ENCODE results near the gene PINLYP. TPM values are rescaled to one million over a fixed set of nuclear protein-coding genes. Genes with fewer than 3 reads are reported as not detected.

PINLYP gene
- total and polyA plus RNA-seq, 5 donors, result 3.8 to 9.8 (median 5.5) TPM

DNA sequence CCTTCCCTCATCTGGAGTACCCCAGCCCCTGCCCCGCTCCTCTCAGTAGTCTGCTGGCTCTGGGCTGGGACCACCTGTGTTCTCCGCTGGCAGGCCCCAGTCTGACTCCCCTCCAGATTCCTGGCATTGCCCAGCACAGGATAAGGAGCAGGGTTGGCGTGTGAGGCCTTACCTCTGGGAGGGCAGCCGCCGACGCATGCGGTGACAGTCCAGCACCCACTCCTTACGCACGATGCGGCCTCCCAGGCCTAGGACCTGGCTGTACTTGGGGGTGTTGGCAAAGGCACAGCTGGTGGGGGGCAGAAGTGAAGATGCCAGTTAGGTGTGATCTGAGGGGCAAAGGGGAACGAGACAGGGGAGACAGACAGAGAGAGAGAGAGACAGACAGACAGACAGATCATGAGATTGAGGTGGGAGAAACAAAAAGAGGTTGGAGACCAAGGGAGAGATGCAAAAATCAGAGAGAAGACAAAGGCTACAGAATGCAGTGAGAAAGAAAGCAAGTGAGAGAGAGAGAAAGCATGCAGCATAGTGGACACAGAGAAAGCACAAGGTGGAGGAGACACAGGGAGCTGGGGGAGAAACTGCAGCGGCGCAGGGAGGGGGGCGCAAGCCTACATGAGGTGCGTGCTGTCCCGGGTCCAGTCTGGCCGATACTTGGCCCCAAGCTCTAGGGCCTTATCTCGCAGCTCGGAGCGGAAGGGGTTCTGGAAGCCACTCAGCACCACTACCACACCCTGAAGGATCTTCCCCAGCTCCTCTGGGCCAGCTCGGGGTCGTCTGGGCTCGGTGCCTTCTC, 24.0 kb upstream of the PINLYP start:
- ATAC-seq (no peak), DNase-seq (no peak)
- Histone ChIP-seq H3K4me1 (ENCODE audit: control insufficient read depth, insufficient read depth, low read length) (no peaks in the 10 kb centered on the region), H3K9me3 (ENCODE audit: control insufficient read depth, low read length) (no peaks in the 10 kb centered on the region), H3K27me3 (ENCODE audit: control insufficient read depth, insufficient read depth) (no peaks in the 10 kb centered on the region), H3K27ac (ENCODE audit: low read length) (no peak overlapping the region), H3K4me3 (ENCODE audit: low read length) (no peak overlapping the region)
- intact Hi-C loops (cut with DNase I), result loop anchor here in 1 of 4 donors (10.0 kb wide), 1 partner anchor 103 kb away; no protein-coding TSS in a partner anchor
- WGBS, result 86% methylated on average over 23 of the region's 23 CpGs

DNA sequence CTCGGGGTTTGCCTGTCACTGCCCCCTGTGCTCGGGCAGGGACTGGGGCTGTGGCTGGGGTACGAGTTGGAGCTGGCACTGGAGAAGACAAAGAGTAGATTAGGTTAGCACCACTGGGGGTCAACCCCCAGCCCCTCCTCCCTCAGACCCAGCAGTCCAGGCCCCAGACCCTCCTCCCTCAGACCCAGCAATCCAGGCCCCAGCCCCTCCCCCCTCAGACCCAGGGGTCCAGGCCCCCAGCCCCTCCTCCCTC, 23.5 kb upstream of the PINLYP start:
- H3K4me3 ChIP-seq (ENCODE audit: low read length), result no peak overlapping the region
- no peaks in the 10 kb centered on the region for H3K9me3 ChIP-seq (ENCODE audit: control insufficient read depth, low read length)
- intact Hi-C loops (cut with DNase I), result loop anchor here in 1 of 4 donors (10.0 kb wide), 1 partner anchor 103 kb away; no protein-coding TSS in a partner anchor
- ATAC-seq (no peak), DNase-seq (no peak)
- no peaks in the 10 kb centered on the region for H3K4me1 ChIP-seq (ENCODE audit: control insufficient read depth, insufficient read depth, low read length)
- no peak overlapping the region for H3K27ac ChIP-seq (ENCODE audit: low read length)
- H3K27me3 ChIP-seq (ENCODE audit: control insufficient read depth, insufficient read depth), result no peaks in the 10 kb centered on the region
- WGBS, result 77% methylated on average over 3 of the region's 3 CpGs

DNA sequence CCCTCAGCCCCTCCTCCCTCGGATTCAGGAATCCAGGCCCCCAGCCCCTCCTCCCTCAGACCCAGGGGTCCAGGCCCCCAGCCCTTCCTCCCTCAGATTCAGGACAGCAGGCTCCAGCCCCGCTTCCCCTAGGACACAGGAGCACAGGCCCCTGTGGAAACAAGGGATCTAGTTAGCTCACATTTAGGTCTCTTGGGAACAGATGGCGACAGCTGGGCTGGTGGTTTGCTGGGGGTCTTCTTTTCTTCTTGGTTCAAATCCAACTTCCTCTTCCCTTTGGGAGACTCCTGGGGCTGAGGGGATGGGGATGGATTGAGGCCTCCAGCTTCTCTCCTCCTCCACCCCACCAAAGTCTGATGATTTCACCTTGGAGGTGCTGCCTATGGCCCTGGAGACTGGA, 23.0 kb upstream of the PINLYP start:
- Histone ChIP-seq H3K9me3 (ENCODE audit: control insufficient read depth, low read length) (no peaks in the 10 kb centered on the region), H3K4me1 (ENCODE audit: control insufficient read depth, insufficient read depth, low read length) (no peaks in the 10 kb centered on the region), H3K4me3 (ENCODE audit: low read length) (no peak overlapping the region), H3K27ac (ENCODE audit: low read length) (no peak overlapping the region), H3K27me3 (ENCODE audit: control insufficient read depth, insufficient read depth) (no peaks in the 10 kb centered on the region)
- no peak for ATAC-seq
- intact Hi-C loops (cut with DNase I), result loop anchor here in 1 of 4 donors (10.0 kb wide), 1 partner anchor 102 kb away; no protein-coding TSS in a partner anchor
- DNase-seq, result no peak
- WGBS, result 73% methylated on average over 3 of the region's 3 CpGs

DNA sequence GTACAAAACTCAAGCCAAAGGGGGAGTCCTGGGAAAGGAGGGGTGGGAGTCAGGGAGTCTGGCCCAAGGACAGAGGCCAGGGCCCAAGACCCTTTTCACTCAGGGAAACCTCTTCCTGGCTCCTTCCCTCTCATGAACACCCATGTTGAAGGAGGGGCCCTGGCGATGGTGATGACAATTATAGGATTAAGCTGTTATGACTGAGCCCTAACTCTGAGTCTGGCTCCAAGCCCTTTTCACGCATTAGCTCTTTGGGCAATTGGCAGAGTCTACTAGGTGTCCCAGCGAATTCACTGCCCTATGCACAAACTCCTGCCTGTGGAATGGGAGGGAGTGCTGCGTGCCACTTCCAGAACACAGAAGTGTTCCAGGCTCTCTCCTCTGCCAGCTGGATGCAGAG, 21.9 kb upstream of the PINLYP start:
- DNase-seq (no peak), ATAC-seq (no peak)
- H3K27ac ChIP-seq (ENCODE audit: low read length), result no peak overlapping the region
- no peak overlapping the region for H3K4me3 ChIP-seq (ENCODE audit: low read length)
- H3K9me3 ChIP-seq (ENCODE audit: control insufficient read depth, low read length), result no peaks in the 10 kb centered on the region
- WGBS, result 71% methylated on average over 4 of the region's 4 CpGs
- H3K4me1 ChIP-seq (ENCODE audit: control insufficient read depth, insufficient read depth, low read length), result no peaks in the 10 kb centered on the region
- intact Hi-C loops (cut with DNase I), result loop anchor here in 1 of 4 donors (10.0 kb wide), 1 partner anchor 101 kb away; no protein-coding TSS in a partner anchor
- H3K27me3 ChIP-seq (ENCODE audit: control insufficient read depth, insufficient read depth), result no peaks in the 10 kb centered on the region

DNA sequence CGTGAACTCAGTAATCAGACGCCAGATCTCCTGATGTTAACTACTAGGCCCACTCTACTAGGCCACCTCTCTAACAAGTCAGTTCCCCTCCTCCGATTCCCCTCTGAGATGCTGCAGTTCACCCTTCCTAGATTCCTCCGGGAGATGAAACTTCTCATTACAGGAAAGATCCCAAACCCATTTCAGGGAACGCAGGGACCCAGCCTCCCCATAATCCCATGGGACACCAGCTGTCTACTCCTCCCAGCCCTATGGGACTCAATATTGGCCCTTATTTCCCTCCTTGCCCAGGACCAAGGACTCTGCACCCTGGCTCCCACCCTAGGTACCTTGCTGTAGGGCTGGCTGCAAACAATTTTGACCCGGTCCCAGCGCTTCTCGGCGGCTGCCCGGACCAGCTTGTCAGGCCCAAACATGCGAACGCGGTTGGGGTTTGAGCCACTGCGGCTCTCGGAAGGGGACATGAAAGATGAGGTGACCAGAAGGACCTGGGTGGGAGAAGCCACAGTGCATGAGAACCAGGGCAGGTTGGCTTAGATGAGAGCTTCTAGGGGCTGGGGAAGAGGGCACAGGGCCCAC, 21.2 kb upstream of the PINLYP start:
- ATAC-seq, result no peak
- H3K9me3 ChIP-seq (ENCODE audit: control insufficient read depth, low read length), result no peaks in the 10 kb centered on the region
- no peaks in the 10 kb centered on the region for H3K4me1 ChIP-seq (ENCODE audit: control insufficient read depth, insufficient read depth, low read length)
- WGBS, result 94% methylated on average over 15 of the region's 15 CpGs
- H3K27me3 ChIP-seq (ENCODE audit: control insufficient read depth, insufficient read depth), result no peaks in the 10 kb centered on the region
- H3K27ac ChIP-seq (ENCODE audit: low read length), result no peak overlapping the region
- no peak overlapping the region for H3K4me3 ChIP-seq (ENCODE audit: low read length)
- intact Hi-C loops (cut with DNase I), result loop anchor here in 1 of 4 donors (10.0 kb wide), 1 partner anchor 100 kb away; no protein-coding TSS in a partner anchor
- no peak for DNase-seq

DNA sequence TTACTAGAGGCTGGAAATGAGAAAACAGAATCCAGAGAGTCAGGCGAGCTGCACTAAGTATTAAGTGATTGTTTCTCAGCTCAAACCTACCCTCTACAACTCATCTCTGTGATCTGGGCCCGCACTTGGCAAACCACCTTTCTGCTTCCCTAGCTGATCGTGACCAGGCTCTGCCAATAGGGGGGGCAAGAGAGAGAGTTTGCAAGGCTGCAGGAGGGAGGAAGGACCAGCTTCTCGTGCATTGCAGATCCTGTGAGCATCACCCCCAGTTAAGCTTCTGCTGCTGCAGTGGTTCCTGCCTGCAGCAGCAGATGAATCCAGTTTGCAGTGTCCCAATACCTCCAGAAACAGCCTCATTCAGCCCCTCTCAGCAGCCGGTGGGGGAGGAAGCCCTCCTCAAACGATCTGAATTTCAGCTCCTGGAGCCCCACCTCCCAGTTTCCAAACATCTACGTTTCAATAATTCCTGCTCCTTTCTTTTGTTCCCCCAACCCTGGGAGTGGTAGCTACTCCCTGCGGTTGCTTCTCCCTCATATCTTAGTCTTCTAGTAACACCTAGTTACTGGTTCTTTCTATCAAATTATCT, 20.3 kb upstream of the PINLYP start:
- Histone ChIP-seq H3K27ac (ENCODE audit: low read length) (no peak overlapping the region), H3K4me1 (ENCODE audit: control insufficient read depth, insufficient read depth, low read length) (no peaks in the 10 kb centered on the region), H3K4me3 (ENCODE audit: low read length) (no peak overlapping the region), H3K9me3 (ENCODE audit: control insufficient read depth, low read length) (no peaks in the 10 kb centered on the region), H3K27me3 (ENCODE audit: control insufficient read depth, insufficient read depth) (no peaks in the 10 kb centered on the region)
- 42% methylated on average over 8 of the region's 8 CpGs for WGBS
- DNase-seq (peak; percentile 58 to 76 (median 73)), ATAC-seq (peak in 1 of 2 donors; percentile 71)
- intact Hi-C loops (cut with DNase I), result loop anchor here in 1 of 4 donors (10.0 kb wide), 1 partner anchor 100 kb away; no protein-coding TSS in a partner anchor

DNA sequence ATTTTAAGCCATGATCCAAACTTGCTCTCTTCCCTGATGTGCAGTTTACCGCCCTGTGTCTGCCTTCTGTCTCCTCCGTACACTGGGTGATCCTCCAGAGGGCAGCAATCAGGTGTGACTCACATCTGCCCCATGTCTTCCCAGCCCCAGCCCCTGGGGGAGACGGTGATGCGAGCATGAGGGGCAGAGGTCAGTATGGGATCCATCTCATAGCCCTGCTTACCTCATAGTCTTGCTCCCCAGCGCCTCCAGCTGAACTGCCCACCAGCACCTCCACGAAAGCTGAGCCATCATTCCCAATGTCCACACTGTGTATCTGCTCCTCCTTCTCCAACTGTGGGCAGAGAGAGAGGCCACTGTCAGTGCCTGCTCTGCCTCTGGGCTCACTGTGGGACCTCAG, 14.9 kb upstream of the PINLYP start:
- DNase-seq (no peak), ATAC-seq (no peak)
- intact Hi-C loops (cut with DNase I), result no loop called here
- H3K27ac ChIP-seq (ENCODE audit: low read length), result no peak overlapping the region
- 85% methylated on average over 6 of the region's 6 CpGs for WGBS
- H3K9me3 ChIP-seq (ENCODE audit: control insufficient read depth, low read length), result no peaks in the 10 kb centered on the region
- no peak overlapping the region for H3K4me3 ChIP-seq (ENCODE audit: low read length)
- no peaks in the 10 kb centered on the region for H3K27me3 ChIP-seq (ENCODE audit: control insufficient read depth, insufficient read depth)
- H3K4me1 ChIP-seq (ENCODE audit: control insufficient read depth, insufficient read depth, low read length), result peaks cover 2% of the 10 kb centered on the region

DNA sequence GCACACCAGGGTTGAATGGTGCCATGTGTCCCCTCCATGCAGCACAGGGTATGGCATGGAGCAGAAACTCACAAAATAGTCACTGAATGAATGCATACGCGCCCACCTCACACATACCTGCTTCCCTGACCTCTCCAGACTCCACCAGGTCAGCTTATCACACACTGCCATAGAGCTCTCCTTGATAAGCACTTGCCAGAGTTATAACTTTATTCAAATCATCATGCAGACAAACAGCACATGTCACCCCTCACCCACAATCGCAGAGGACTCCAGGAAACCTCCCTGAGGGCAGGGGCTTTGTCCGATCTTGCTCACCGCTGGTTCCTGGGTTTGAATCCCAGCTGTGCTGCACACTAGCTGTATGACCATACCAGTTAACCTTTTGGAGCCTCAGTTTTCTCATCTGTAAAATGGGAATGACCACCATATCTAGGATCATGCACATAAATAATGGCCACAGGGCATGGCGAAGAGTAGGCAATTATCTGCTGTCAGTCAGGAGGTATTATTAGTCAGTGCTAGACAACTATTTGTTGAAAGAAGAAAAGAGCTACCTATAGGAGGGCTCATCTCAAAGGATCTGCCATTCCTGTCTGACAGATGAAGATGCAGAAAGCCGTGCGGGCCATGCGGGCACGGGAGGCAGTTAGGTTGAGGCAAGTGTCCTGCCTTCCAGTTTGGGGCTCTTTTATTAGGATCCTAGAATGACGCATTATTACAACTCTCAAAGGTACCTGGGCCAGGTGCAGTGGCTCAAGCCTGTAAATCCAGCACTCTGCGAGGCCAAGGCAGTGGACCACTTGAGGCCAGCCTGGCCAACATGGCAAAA, 14.2 kb upstream of the PINLYP start:
- ATAC-seq (no peak), DNase-seq (no peak)
- Histone ChIP-seq H3K4me3 (ENCODE audit: low read length) (no peak overlapping the region), H3K9me3 (ENCODE audit: control insufficient read depth, low read length) (no peaks in the 10 kb centered on the region), H3K27ac (ENCODE audit: low read length) (no peak overlapping the region), H3K4me1 (ENCODE audit: control insufficient read depth, insufficient read depth, low read length) (peaks cover 2% of the 10 kb centered on the region), H3K27me3 (ENCODE audit: control insufficient read depth, insufficient read depth) (no peaks in the 10 kb centered on the region)
- intact Hi-C loops (cut with DNase I), result no loop called here
- WGBS, result 90% methylated on average over 12 of the region's 12 CpGs

DNA sequence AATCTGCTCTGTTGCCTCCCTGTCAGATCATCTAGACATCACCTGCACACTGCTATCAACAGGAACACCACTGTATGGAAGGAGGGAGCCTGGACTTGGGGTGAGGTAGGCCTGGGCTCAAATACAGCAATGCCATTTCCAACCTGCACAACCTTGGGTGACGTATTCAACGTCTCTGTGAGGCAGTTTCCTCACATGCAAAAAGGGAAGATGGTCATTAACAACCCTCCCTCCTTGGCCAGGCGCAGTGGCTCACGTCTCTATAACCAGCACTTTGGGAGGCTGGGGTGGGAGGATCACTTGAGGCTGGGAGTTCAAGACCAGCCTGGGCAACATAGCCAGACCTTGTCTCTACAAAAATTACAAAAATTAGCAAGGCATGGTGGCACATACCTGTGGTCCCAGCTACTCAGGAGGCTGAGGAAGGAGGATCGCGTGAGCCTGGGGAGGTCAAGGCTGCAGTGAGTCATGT, 13.3 kb upstream of the PINLYP start:
- no peak overlapping the region for H3K4me3 ChIP-seq (ENCODE audit: low read length)
- H3K4me1 ChIP-seq (ENCODE audit: control insufficient read depth, insufficient read depth, low read length), result peaks cover 2% of the 10 kb centered on the region
- H3K27ac ChIP-seq (ENCODE audit: low read length), result no peak overlapping the region
- H3K9me3 ChIP-seq (ENCODE audit: control insufficient read depth, low read length), result no peaks in the 10 kb centered on the region
- DNase-seq, result no peak
- 84% methylated on average over 6 of the region's 6 CpGs for WGBS
- H3K27me3 ChIP-seq (ENCODE audit: control insufficient read depth, insufficient read depth), result no peaks in the 10 kb centered on the region
- peak; percentile 9 for ATAC-seq
- intact Hi-C loops (cut with DNase I), result no loop called here

DNA sequence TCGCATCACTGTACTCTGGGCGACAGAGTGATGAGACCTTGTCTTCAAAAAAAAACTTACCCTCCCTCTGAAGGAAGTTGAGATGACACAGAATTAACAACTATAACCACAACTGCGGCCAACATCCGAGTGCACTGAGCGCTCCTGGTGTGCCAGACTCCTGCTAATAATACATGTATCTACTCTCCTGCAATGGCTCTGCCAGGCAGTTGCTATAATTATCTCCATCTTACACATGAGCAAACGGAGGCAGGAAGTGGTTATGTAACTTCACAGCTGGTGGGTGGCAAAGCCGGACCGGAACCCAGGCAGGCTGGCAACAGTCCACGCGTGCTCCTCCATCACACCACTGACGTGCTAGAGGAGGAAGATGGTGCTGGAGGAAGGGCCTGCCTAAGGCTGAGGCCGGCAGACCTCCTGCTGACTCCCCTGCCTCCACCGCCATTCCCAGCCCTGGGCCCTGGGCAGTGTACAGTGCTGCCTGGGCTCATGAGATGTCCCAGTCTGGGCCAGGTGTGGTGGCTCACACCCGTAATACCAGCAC, 12.8 kb upstream of the PINLYP start:
- intact Hi-C loops (cut with DNase I), result no loop called here
- DNase-seq, result peak; percentile 68 to 93 (median 91)
- WGBS, result 46% methylated on average over 14 of the region's 14 CpGs
- H3K9me3 ChIP-seq (ENCODE audit: control insufficient read depth, low read length), result no peaks in the 10 kb centered on the region
- no peaks in the 10 kb centered on the region for H3K27me3 ChIP-seq (ENCODE audit: control insufficient read depth, insufficient read depth)
- peaks cover 2% of the 10 kb centered on the region for H3K4me1 ChIP-seq (ENCODE audit: control insufficient read depth, insufficient read depth, low read length)
- no peak overlapping the region for H3K4me3 ChIP-seq (ENCODE audit: low read length)
- peak; percentile 87 to 89 for ATAC-seq
- peak overlapping the region; percentile 38 for H3K27ac ChIP-seq (ENCODE audit: low read length)
